Neuronal stem cell (in vitro differentiated cells): Measurements from ENCODE around the gene DNER.

Source experiments
- DNase-seq: peaks from one replicate; pipeline ENCODE4 v3.0.0-alpha.2; 2013; ENCODE audit warnings: low spot score
- H2AFZ ChIP-seq: one replicate; pipeline ENCODE4 v1.6.1; 2013; ENCODE audit warnings: mild to moderate bottlenecking, low read length, inconsistent platforms
- H2AK5ac ChIP-seq: 2 replicates; pipeline ENCODE4 v1.6.1; 2013; ENCODE audit warnings: low read depth, mild to moderate bottlenecking, inconsistent platforms, low read length, moderate library complexity, mixed read lengths
- H2BK120ac ChIP-seq: 2 replicates; pipeline ENCODE4 v1.6.1; 2013; ENCODE audit warnings: low read depth, mild to moderate bottlenecking, inconsistent platforms, low read length, moderate library complexity, mixed read lengths
- H2BK12ac ChIP-seq: one replicate; pipeline ENCODE4 v1.6.1; 2013; ENCODE audit warnings: low read length, inconsistent platforms
- H2BK15ac ChIP-seq: 2 replicates; pipeline ENCODE4 v1.6.1; 2013; ENCODE audit warnings: mild to moderate bottlenecking, low read length, inconsistent platforms, mixed read lengths
- H2BK5ac ChIP-seq: one replicate; pipeline ENCODE4 v1.6.1; 2013; ENCODE audit warnings: inconsistent platforms, mild to moderate bottlenecking, low read length, moderate library complexity
- H3K14ac ChIP-seq: one replicate; pipeline ENCODE4 v1.6.1; 2013; ENCODE audit warnings: low read length, inconsistent platforms
- H3K18ac ChIP-seq: 2 replicates; pipeline ENCODE4 v1.6.1; 2013; ENCODE audit warnings: low read length, inconsistent platforms
- H3K23ac ChIP-seq: 2 replicates; pipeline ENCODE4 v1.6.1; 2013; ENCODE audit warnings: low read depth, mild to moderate bottlenecking, mixed read lengths, low read length, inconsistent platforms; ENCODE audit not compliant: poor library complexity
- H3K27ac ChIP-seq: replicated peaks from 3 replicates; pipeline ENCODE4 v1.5.1; 2013; ENCODE audit warnings: low read length, inconsistent platforms
- H3K27me3 ChIP-seq, 3 experiments: 2 replicates each; pipeline ENCODE4 v1.6.1; 2013; ENCODE audit warnings: low read length in 3 of 3, mild to moderate bottlenecking in 2 of 3, inconsistent platforms in 1 of 3, low read depth in 1 of 3, mixed read lengths in 1 of 3, moderate library complexity in 1 of 3; ENCODE audit not compliant: control insufficient read depth in 3 of 3, insufficient read depth in 3 of 3
- H3K36me3 ChIP-seq, 2 donors: replicated peaks in 1 of 2; 2 replicates each; pipeline ENCODE4 v1.6.1; 2013; ENCODE audit warnings: low read length in 2 of 2; ENCODE audit not compliant: control insufficient read depth in 2 of 2, insufficient read depth in 2 of 2
- H3K4ac ChIP-seq: 2 replicates; pipeline ENCODE4 v1.6.1; 2013; ENCODE audit warnings: inconsistent platforms, mild to moderate bottlenecking, low read length, moderate library complexity
- H3K4me1 ChIP-seq, 2 donors: 1 replicate in 1 of 2; 2 replicates in 1 of 2; pipeline ENCODE4 v1.6.1; 2013; ENCODE audit warnings: low read length in 2 of 2, low read depth in 1 of 2; ENCODE audit not compliant: control insufficient read depth in 2 of 2, insufficient read depth in 1 of 2
- H3K4me2 ChIP-seq: one replicate; pipeline ENCODE4 v1.6.1; 2013; ENCODE audit warnings: mild to moderate bottlenecking, low read length, inconsistent platforms; ENCODE audit not compliant: insufficient read depth, poor library complexity, severe bottlenecking
- H3K4me3 ChIP-seq, 2 donors: 2 replicates each; pipeline ENCODE4 v1.5.1; 2013; ENCODE audit warnings: low read length in 2 of 2, mild to moderate bottlenecking in 2 of 2, inconsistent platforms in 1 of 2, moderate library complexity in 1 of 2
- H3K79me1 ChIP-seq: one replicate; pipeline ENCODE4 v1.6.1; 2013; ENCODE audit warnings: low read depth, mild to moderate bottlenecking, inconsistent platforms, low read length, moderate library complexity
- H3K9ac ChIP-seq: one replicate; pipeline ENCODE4 v1.6.1; 2013; ENCODE audit warnings: mild to moderate bottlenecking, low read depth, low read length, inconsistent platforms; ENCODE audit not compliant: poor library complexity
- H3K9me3 ChIP-seq, 2 donors: replicated peaks in 1 of 2; 2 replicates each; pipeline versions ENCODE3 to v1.6.1; 2013; ENCODE audit warnings: low read length in 2 of 2, mild to moderate bottlenecking in 2 of 2, inconsistent platforms in 1 of 2, low read depth in 1 of 2, mixed read lengths in 1 of 2, moderate library complexity in 1 of 2; ENCODE audit not compliant: control insufficient read depth in 2 of 2, insufficient read depth in 1 of 2
- H4K8ac ChIP-seq: one replicate; pipeline ENCODE4 v1.6.1; 2013; ENCODE audit warnings: low read depth, mild to moderate bottlenecking, inconsistent platforms, low read length, moderate library complexity
- H4K91ac ChIP-seq: one replicate; pipeline ENCODE4 v1.6.1; 2013; ENCODE audit warnings: low read length, low read depth, mild to moderate bottlenecking, inconsistent platforms; ENCODE audit not compliant: poor library complexity
- WGBS, 2 donors: extraction: QIAGEN DNeasy Blood & Tissue Kit; methylation state at CpG; one replicate each; pipeline ENCODE4 v1.1.7; 2013; ENCODE audit warnings: missing lambda C conversion rate in 2 of 2, mixed read lengths in 1 of 2; ENCODE audit not compliant: insufficient read length in 2 of 2, insufficient replicate concordance in 1 of 2; ENCODE audit errors: extremely low coverage in 2 of 2; 5-methylcytosine and 5-hydroxymethylcytosine counted together

Gene DNER

GRCh38 chr2:229660951-229661350, 53.4 kb downstream of the DNER start:
- Histone ChIP-seq H4K8ac (no peak overlapping the region), H3K79me1 (no peaks in the 10 kb centered on the region), H2AK5ac (no peak overlapping the region), H3K14ac (no peak overlapping the region), H3K9me3 (no peaks in the 10 kb centered on the region), H3K4me1 (no peaks in the 10 kb centered on the region), H2AFZ (no peak overlapping the region), H2BK15ac (no peak overlapping the region), H3K27me3 (no peaks in the 10 kb centered on the region), H3K9ac (no peak overlapping the region), H3K4me3 (no peak overlapping the region), H4K91ac (no peak overlapping the region), H3K4me2 (no peak overlapping the region), H2BK5ac (no peak overlapping the region), H2BK12ac (no peak overlapping the region), H3K18ac (no peak overlapping the region), H3K4ac (no peak overlapping the region), H2BK120ac (no peak overlapping the region), H3K27ac (no peak overlapping the region), H3K23ac (no peak overlapping the region), H3K36me3 (no peaks in the 10 kb centered on the region)
- no peak for DNase-seq

- Histone ChIP-seq H2BK12ac (no peak overlapping the region), H3K36me3 (no peaks in the 10 kb centered on the region), H2AK5ac (no peak overlapping the region), H3K79me1 (no peaks in the 10 kb centered on the region), H4K8ac (no peak overlapping the region), H2AFZ (no peak overlapping the region), H3K9ac (no peak overlapping the region), H3K27me3 (no peaks in the 10 kb centered on the region), H3K4me2 (no peak overlapping the region), H3K23ac (no peak overlapping the region), H4K91ac (no peak overlapping the region), H2BK120ac (no peak overlapping the region), H2BK15ac (no peak overlapping the region), H2BK5ac (no peak overlapping the region), H3K14ac (no peak overlapping the region), H3K9me3 (no peaks in the 10 kb centered on the region), H3K4me3 (no peak overlapping the region), H3K18ac (no peak overlapping the region), H3K4me1 (no peaks in the 10 kb centered on the region), H3K4ac (no peak overlapping the region), H3K27ac (no peak overlapping the region)
- DNase-seq: no peak
Observed at GRCh38 chr2:229660391-229660790, 54.0 kb downstream of the DNER start.

GRCh38 chr2:229658004-229658403, 56.4 kb downstream of the DNER start:
- WGBS, 2 donors: no CpG with 5 or more reads among the region's 4 CpGs
- no peak overlapping the region for H2BK5ac ChIP-seq

GRCh38 chr2:229654437-229654836, 59.9 kb downstream of the DNER start:
- Histone ChIP-seq H3K14ac (no peak overlapping the region), H2AK5ac (no peak overlapping the region), H2BK15ac (no peak overlapping the region), H4K8ac (no peak overlapping the region), H3K4ac (no peak overlapping the region), H3K79me1 (no peaks in the 10 kb centered on the region), H3K9ac (no peak overlapping the region), H3K23ac (no peak overlapping the region), H3K4me1 (peaks cover 0 to 1% of the 10 kb centered on the region in 2 donors), H2BK5ac (no peak overlapping the region), H4K91ac (no peak overlapping the region), H3K18ac (no peak overlapping the region), H2BK120ac (no peak overlapping the region), H3K4me3 (no peak overlapping the region), H2AFZ (no peak overlapping the region), H3K9me3 (no peaks in the 10 kb centered on the region), H3K27ac (no peak overlapping the region), H2BK12ac (no peak overlapping the region), H3K27me3 (no peaks in the 10 kb centered on the region), H3K36me3 (no peaks in the 10 kb centered on the region), H3K4me2 (no peak overlapping the region)
- WGBS, 2 donors: no CpG with 5 or more reads among the region's 3 CpGs
- DNase-seq: no peak

More at GRCh38 chr2:229658004-229658403, 56.4 kb downstream of the DNER start:
- Histone ChIP-seq H3K9ac (no peak overlapping the region), H4K8ac (no peak overlapping the region), H3K18ac (no peak overlapping the region), H3K4me1 (no peaks in the 10 kb centered on the region), H3K79me1 (no peaks in the 10 kb centered on the region), H3K4me3 (no peak overlapping the region), H3K23ac (no peak overlapping the region), H2BK15ac (no peak overlapping the region), H3K36me3 (no peaks in the 10 kb centered on the region), H2BK120ac (no peak overlapping the region), H3K14ac (no peak overlapping the region), H3K9me3 (no peaks in the 10 kb centered on the region), H2AFZ (no peak overlapping the region), H2BK12ac (no peak overlapping the region), H4K91ac (no peak overlapping the region), H3K4ac (no peak overlapping the region), H3K27me3 (no peaks in the 10 kb centered on the region), H2AK5ac (no peak overlapping the region), H3K27ac (no peak overlapping the region), H3K4me2 (no peak overlapping the region)
- no peak for DNase-seq
